HepG2 (cell line): ENCODE data around the gene AKR1A1. TPM values are rescaled to one million over a fixed set of nuclear protein-coding genes. Genes with fewer than 3 reads are reported as not detected.

Experiments
- GLI4 ChIP-seq: sonication (generic); formaldehyde crosslinking; IDR thresholded peaks from 2 replicates; pipeline ENCODE4 v1.5.1; 2020; ENCODE audit warnings: missing genetic modification reagents, mild to moderate bottlenecking, moderate library complexity, borderline replicate concordance
- MLX ChIP-seq: IDR thresholded peaks from 2 replicates; pipeline ENCODE4 v1.6.1; 2016
- TMF1 ChIP-seq: sonication (generic); formaldehyde crosslinking; IDR thresholded peaks from 2 replicates; pipeline ENCODE4 v1.8.1; 2022; ENCODE audit warnings: low read depth, missing genetic modification reagents
- UBTF ChIP-seq: sonication (generic); formaldehyde crosslinking; IDR thresholded peaks from 2 replicates; pipeline ENCODE4 v1.4.0; 2020; ENCODE audit warnings: mild to moderate bottlenecking, missing genetic modification reagents
- ZBED4 ChIP-seq: sonication (generic); formaldehyde crosslinking; IDR thresholded peaks from 2 replicates; pipeline ENCODE4 v1.4.0; 2020; ENCODE audit warnings: missing genetic modification reagents, borderline replicate concordance
- ZFP41 ChIP-seq: sonication (generic); formaldehyde crosslinking; IDR thresholded peaks from 2 replicates; pipeline ENCODE4 v1.4.0; 2020; ENCODE audit warnings: mild to moderate bottlenecking, missing genetic modification reagents, borderline replicate concordance
- ZNF292 ChIP-seq: sonication (generic); formaldehyde crosslinking; IDR thresholded peaks from 2 replicates; pipeline ENCODE4 v1.8.1; 2022; ENCODE audit warnings: mild to moderate bottlenecking, low read depth, missing genetic modification reagents, borderline replicate concordance
- ZNF382 ChIP-seq: sonication (generic); formaldehyde crosslinking; IDR thresholded peaks from 2 replicates; pipeline ENCODE4 v1.5.0; 2020; ENCODE audit warnings: missing genetic modification reagents, mild to moderate bottlenecking, borderline replicate concordance
- ZNF780A ChIP-seq: sonication (generic); formaldehyde crosslinking; IDR thresholded peaks from 2 replicates; pipeline ENCODE4 v1.8.0; 2022; ENCODE audit warnings: mild to moderate bottlenecking, missing genetic modification reagents, moderate library complexity
- polyA plus RNA-seq, 8 experiments: library from polyadenylated mRNA; depleted of rRNA in 3 of 8; stranded (reverse) in 7 of 8; unstranded in 1 of 8; fragments of >200 nt; fragmentation: Illumina TruSeq in 4 of 8; extraction: Trizol in 4 of 8; gene quantifications; 2 replicates each; pipeline versions ENCODE4 v1.2.1 to v1.2.3, GENCODE V29; 2011 to 2016; ENCODE audit warnings: low read depth in 4 of 8, missing spikeins in 1 of 8, mixed read lengths in 1 of 8; ENCODE audit not compliant: insufficient read depth in 1 of 8
- total RNA-seq, 5 experiments: library from RNA; depleted of rRNA; stranded (reverse); fragments of >200 nt; fragmentation: Illumina TruSeq; extraction: Trizol; gene quantifications; 2 replicates each; pipeline ENCODE4 v1.2.3, GENCODE V29; 2016; ENCODE audit warnings: low read depth in 1 of 5
- TF ChIP-seq, protein P1 (sequence below): sonication (generic); formaldehyde crosslinking; IDR thresholded peaks from one replicate; pipeline ENCODE4 v1.5.1; 2020; ENCODE audit warnings: mild to moderate bottlenecking, missing genetic modification reagents; ENCODE audit errors: not compliant biosample characterization

Gene AKR1A1
- total and polyA plus RNA-seq, 2 of the 13 experiments (the other 11 are each of a cell fraction or from before 2014, with no cell fraction given): 181 to 217 TPM

GRCh38 chr1:45550401-45551351 is at the start of gene AKR1A1 (continued):
- TF ChIP-seq, protein P1, sequence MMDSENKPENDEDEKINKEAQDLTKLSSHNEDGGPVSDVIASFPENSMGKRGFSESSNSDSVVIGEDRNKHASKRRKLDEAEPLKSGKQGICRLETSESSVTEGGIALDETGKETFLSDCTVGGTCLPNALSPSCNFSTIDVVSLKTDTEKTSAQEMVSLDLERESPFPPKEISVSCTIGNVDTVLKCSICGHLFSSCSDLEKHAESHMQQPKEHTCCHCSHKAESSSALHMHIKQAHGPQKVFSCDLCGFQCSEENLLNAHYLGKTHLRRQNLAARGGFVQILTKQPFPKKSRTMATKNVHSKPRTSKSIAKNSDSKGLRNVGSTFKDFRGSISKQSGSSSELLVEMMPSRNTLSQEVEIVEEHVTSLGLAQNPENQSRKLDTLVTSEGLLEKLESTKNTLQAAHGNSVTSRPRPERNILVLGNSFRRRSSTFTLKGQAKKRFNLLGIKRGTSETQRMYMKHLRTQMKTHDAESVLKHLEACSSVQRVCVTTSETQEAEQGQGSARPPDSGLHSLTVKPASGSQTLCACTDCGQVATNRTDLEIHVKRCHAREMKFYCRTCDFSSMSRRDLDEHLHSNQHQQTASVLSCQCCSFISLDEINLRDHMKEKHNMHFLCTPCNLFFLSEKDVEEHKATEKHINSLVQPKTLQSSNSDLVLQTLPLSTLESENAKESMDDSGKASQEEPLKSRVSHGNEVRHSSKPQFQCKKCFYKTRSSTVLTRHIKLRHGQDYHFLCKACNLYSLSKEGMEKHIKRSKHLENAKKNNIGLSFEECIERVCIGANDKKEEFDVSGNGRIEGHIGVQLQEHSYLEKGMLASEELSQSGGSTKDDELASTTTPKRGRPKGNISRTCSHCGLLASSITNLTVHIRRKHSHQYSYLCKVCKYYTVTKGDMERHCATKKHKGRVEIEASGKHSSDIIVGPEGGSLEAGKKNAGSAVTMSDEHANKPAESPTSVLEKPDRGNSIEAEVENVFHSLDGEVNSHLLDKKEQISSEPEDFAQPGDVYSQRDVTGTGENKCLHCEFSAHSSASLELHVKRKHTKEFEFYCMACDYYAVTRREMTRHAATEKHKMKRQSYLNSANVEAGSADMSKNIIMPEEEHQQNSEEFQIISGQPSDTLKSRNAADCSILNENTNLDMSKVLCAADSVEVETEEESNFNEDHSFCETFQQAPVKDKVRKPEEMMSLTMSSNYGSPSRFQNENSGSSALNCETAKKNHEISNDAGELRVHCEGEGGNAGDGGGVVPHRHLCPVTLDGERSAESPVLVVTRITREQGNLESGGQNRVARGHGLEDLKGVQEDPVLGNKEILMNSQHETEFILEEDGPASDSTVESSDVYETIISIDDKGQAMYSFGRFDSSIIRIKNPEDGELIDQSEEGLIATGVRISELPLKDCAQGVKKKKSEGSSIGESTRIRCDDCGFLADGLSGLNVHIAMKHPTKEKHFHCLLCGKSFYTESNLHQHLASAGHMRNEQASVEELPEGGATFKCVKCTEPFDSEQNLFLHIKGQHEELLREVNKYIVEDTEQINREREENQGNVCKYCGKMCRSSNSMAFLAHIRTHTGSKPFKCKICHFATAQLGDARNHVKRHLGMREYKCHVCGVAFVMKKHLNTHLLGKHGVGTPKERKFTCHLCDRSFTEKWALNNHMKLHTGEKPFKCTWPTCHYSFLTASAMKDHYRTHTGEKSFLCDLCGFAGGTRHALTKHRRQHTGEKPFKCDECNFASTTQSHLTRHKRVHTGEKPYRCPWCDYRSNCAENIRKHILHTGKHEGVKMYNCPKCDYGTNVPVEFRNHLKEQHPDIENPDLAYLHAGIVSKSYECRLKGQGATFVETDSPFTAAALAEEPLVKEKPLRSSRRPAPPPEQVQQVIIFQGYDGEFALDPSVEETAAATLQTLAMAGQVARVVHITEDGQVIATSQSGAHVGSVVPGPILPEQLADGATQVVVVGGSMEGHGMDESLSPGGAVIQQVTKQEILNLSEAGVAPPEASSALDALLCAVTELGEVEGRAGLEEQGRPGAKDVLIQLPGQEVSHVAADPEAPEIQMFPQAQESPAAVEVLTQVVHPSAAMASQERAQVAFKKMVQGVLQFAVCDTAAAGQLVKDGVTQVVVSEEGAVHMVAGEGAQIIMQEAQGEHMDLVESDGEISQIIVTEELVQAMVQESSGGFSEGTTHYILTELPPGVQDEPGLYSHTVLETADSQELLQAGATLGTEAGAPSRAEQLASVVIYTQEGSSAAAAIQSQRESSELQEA: no peak
- TF ChIP-seq UBTF: peak; percentile 91
- TF ChIP-seq ZFP41 (CRISPR knock-in tag): peak; percentile 66; the same call in 1 of the 2 replicates
- peak; percentile 67; the same call in 1 of the 2 replicates for TF ChIP-seq ZBED4
- peak; percentile 88 for TF ChIP-seq ZNF292 (CRISPR knock-in tag)
- TF ChIP-seq ZNF382 (CRISPR knock-in tag): no peak
- no peak; the same call in 1 of the 2 replicates for TF ChIP-seq GLI4
- TF ChIP-seq MLX (CRISPR knock-in tag): no peak; the same call in none of the 2 replicates
- no peak; the same call in 1 of the 2 replicates for TF ChIP-seq ZNF780A (CRISPR knock-in tag)
- TF ChIP-seq TMF1: peak; percentile 86
